K562 (cell line): Measurements from ENCODE around the gene QKI. TPM values are rescaled to one million over a fixed set of nuclear protein-coding genes. Genes with fewer than 3 reads are reported as not detected.

Experiments used
- ADNP ChIP-seq: fragments of 200-800 bp; sonication (Bioruptor generic); IDR thresholded peaks from 2 replicates; pipeline ENCODE4 v1.6.1; 2016; ENCODE audit warnings: missing genetic modification characterization, missing compliant biosample characterization
- ARNT ChIP-seq, 2 experiments: fragments of 450-650 bp; IDR thresholded peaks; 2 replicates each; pipeline ENCODE4 v1.6.1; 2016; ENCODE audit warnings: mild to moderate bottlenecking in 1 of 2
- C11orf30 ChIP-seq: fragments of 450-650 bp; IDR thresholded peaks from 2 replicates; pipeline ENCODE4 v1.6.1; 2016; ENCODE audit warnings: low read depth, mild to moderate bottlenecking
- EP300 ChIP-seq: IDR thresholded peaks from 2 replicates; pipeline ENCODE4 v1.6.1; 2012; ENCODE audit warnings: low read length, improper control_type of control experiment
- FOXA3 ChIP-seq, 2 experiments: fragments of 450-650 bp in 1 of 2; sonication (generic) in 1 of 2; formaldehyde crosslinking; IDR thresholded peaks in 1 of 2; conservative IDR thresholded peaks in 1 of 2; 2 replicates each; pipeline versions ENCODE4 v1.4.0 to v1.8.0; 2020 to 2022; ENCODE audit warnings: mild to moderate bottlenecking in 2 of 2, missing genetic modification reagents in 1 of 2
- FUS ChIP-seq: fragments of 200-400 bp; formaldehyde crosslinking; optimal IDR thresholded peaks from 2 replicates; pipeline ENCODE3; 2017; ENCODE audit warnings: low read depth, low read length
- GATA2 ChIP-seq: sonication (generic); formaldehyde crosslinking; IDR thresholded peaks from 2 replicates; pipeline ENCODE4 v1.4.0; 2020; ENCODE audit warnings: mild to moderate bottlenecking, missing genetic modification reagents
- GATAD2B ChIP-seq: fragments of 450-650 bp; IDR thresholded peaks from 2 replicates; pipeline ENCODE4 v1.6.1; 2017; ENCODE audit warnings: mild to moderate bottlenecking, borderline replicate concordance
- KLF1 ChIP-seq: fragments of 450-650 bp; IDR thresholded peaks from 2 replicates; pipeline ENCODE4 v1.6.1; 2016; ENCODE audit warnings: missing genetic modification characterization, missing compliant biosample characterization
- KLF6 ChIP-seq: fragments of 250-450 bp; sonication (Bioruptor Pico); IDR thresholded peaks from 2 replicates; pipeline ENCODE4 v1.4.0; 2020; ENCODE audit warnings: mild to moderate bottlenecking, moderate library complexity, borderline replicate concordance
- NFIC ChIP-seq: fragments of 450-650 bp; IDR thresholded peaks from 2 replicates; pipeline ENCODE4 v1.6.1; 2017; ENCODE audit warnings: mild to moderate bottlenecking, inconsistent platforms
- NR2C1 ChIP-seq, 2 experiments: fragments of 450-650 bp; IDR thresholded peaks; 2 replicates each; pipeline ENCODE4 v1.6.1; 2017; ENCODE audit warnings: mild to moderate bottlenecking in 2 of 2, antibody characterized with exemption in 1 of 2, inconsistent platforms in 1 of 2, missing compliant biosample characterization in 1 of 2, missing genetic modification characterization in 1 of 2
- POLR2G ChIP-seq: fragments of 200-400 bp; formaldehyde crosslinking; IDR thresholded peaks from 2 replicates; pipeline ENCODE4 v1.6.1; 2017; ENCODE audit warnings: low read depth, mild to moderate bottlenecking, antibody characterized with exemption, low read length, moderate library complexity
- POLR2H ChIP-seq: IDR thresholded peaks from 2 replicates; pipeline ENCODE4 v1.6.1; 2016; ENCODE audit warnings: missing genetic modification characterization, low read depth, mild to moderate bottlenecking, control low read depth, missing compliant biosample characterization, moderate library complexity
- RAD21 ChIP-seq, 2 experiments: fragments of 250-450 bp in 1 of 2; fragments of 450-650 bp in 1 of 2; sonication (Bioruptor Pico) in 1 of 2; formaldehyde crosslinking in 1 of 2; IDR thresholded peaks in 1 of 2; conservative IDR thresholded peaks in 1 of 2; 2 replicates each; pipeline versions ENCODE4 v1.4.0 to v1.8.0; 2020 to 2022; ENCODE audit warnings: mild to moderate bottlenecking in 2 of 2, moderate library complexity in 1 of 2
- RCOR1 ChIP-seq, 2 experiments: IDR thresholded peaks; 2 replicates each; pipeline ENCODE4 v1.6.1; 2012; ENCODE audit warnings: low read depth in 2 of 2, low read length in 2 of 2, borderline replicate concordance in 1 of 2, improper control_type of control experiment in 1 of 2
- SMARCA4 ChIP-seq: fragments of 450-650 bp; IDR thresholded peaks from 2 replicates; pipeline ENCODE4 v1.6.1; 2016
- SOX6 ChIP-seq: fragments of 450-650 bp; IDR thresholded peaks from 2 replicates; pipeline ENCODE4 v1.6.1; 2014; ENCODE audit warnings: mild to moderate bottlenecking
- ZNF408 ChIP-seq: fragments of 250-450 bp; sonication (Bioruptor Pico); IDR thresholded peaks from 2 replicates; pipeline ENCODE4 v1.4.0; 2020; ENCODE audit warnings: low read depth, mild to moderate bottlenecking, moderate library complexity
- ZNF785 ChIP-seq: fragments of 250-450 bp; sonication (Bioruptor Pico); IDR thresholded peaks from 2 replicates; pipeline ENCODE4 v1.4.0; 2020; ENCODE audit warnings: mild to moderate bottlenecking
- polyA plus RNA-seq, 8 experiments: library from polyadenylated mRNA; depleted of rRNA in 4 of 8; stranded (reverse) in 5 of 8; unstranded in 3 of 8; fragments of >200 nt; fragmentation: Nextera tagmentation in 2 of 8; fragmentation: Illumina TruSeq in 1 of 8; extraction: Ambion mirVana in 2 of 8; extraction: Trizol in 1 of 8; gene quantifications; 2 replicates each; pipeline versions ENCODE4 v1.2.1 to v1.2.3, GENCODE V29; 2011 to 2014; ENCODE audit warnings: inconsistent platforms in 1 of 8, missing spikeins in 1 of 8
- total RNA-seq, 7 experiments: library from RNA; depleted of rRNA in 6 of 7; stranded (reverse); fragments of >200 nt in 6 of 7; fragmentation: Illumina TruSeq in 2 of 7; extraction: Trizol in 2 of 7; gene quantifications; 2 replicates each; pipeline versions ENCODE4 v1.2.1 to v1.2.3, GENCODE V29; 2011 to 2021; ENCODE audit warnings: low replicate concordance in 1 of 7
- TF ChIP-seq, protein P1 (sequence below): fragments of 450-650 bp; IDR thresholded peaks from one replicate; pipeline ENCODE4 v1.6.1; 2018; ENCODE audit warnings: mild to moderate bottlenecking, moderate library complexity; ENCODE audit not compliant: partially characterized antibody
- TF ChIP-seq, protein P2 (sequence below): IDR thresholded peaks from 2 replicates; pipeline ENCODE4 v1.6.1; 2011; ENCODE audit warnings: borderline replicate concordance, low read depth, mild to moderate bottlenecking, moderate library complexity, low read length; ENCODE audit not compliant: insufficient read depth, poor library complexity, severe bottlenecking
- TF ChIP-seq, protein P3 (sequence below), 2 experiments: fragments of 450-650 bp; conservative IDR thresholded peaks; 2 replicates each; pipeline ENCODE4 v1.6.1; 2017; ENCODE audit warnings: mild to moderate bottlenecking in 2 of 2, moderate library complexity in 2 of 2

QKI gene
- total and polyA plus RNA-seq, 9 of the 15 experiments (the other 6 are each of a cell fraction or from before 2014, with no cell fraction given), result 20.4 to 215 (median 123) TPM

DNA sequence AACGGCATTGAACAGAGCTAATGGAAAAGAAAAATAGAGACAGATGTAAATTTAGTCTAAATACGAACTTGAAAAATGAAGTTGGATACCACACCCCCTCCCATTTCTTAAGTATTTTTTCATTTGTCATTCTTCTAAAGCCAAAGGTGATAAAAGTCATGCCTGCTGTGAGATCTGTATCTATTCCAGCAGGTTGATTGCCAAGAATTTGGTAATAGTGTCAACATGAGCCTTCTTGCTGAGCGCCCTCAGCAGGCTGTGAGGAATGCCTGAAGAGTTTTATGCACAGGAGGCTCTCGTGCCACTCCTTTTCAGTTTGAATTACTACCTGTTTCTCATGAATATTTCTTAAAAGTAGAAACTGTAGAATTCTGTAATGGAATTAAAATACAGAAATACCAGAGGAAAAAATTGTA lies 165.4 kb downstream of the QKI start (continued):
- TF ChIP-seq GATA2 (CRISPR knock-in tag), result peak; percentile 33; the same call in 1 of the 2 replicates
- TF ChIP-seq GATAD2B, result peak; percentile 29; the same call in 1 of the 2 replicates
- TF ChIP-seq, protein P1, sequence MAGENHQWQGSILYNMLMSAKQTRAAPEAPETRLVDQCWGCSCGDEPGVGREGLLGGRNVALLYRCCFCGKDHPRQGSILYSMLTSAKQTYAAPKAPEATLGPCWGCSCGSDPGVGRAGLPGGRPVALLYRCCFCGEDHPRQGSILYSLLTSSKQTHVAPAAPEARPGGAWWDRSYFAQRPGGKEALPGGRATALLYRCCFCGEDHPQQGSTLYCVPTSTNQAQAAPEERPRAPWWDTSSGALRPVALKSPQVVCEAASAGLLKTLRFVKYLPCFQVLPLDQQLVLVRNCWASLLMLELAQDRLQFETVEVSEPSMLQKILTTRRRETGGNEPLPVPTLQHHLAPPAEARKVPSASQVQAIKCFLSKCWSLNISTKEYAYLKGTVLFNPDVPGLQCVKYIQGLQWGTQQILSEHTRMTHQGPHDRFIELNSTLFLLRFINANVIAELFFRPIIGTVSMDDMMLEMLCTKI, result no peak
- peak; percentile 70 for TF ChIP-seq SMARCA4
- TF ChIP-seq, protein P2, sequence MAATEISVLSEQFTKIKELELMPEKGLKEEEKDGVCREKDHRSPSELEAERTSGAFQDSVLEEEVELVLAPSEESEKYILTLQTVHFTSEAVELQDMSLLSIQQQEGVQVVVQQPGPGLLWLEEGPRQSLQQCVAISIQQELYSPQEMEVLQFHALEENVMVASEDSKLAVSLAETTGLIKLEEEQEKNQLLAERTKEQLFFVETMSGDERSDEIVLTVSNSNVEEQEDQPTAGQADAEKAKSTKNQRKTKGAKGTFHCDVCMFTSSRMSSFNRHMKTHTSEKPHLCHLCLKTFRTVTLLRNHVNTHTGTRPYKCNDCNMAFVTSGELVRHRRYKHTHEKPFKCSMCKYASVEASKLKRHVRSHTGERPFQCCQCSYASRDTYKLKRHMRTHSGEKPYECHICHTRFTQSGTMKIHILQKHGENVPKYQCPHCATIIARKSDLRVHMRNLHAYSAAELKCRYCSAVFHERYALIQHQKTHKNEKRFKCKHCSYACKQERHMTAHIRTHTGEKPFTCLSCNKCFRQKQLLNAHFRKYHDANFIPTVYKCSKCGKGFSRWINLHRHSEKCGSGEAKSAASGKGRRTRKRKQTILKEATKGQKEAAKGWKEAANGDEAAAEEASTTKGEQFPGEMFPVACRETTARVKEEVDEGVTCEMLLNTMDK, result peak; percentile 62
- no peak for TF ChIP-seq KLF6 (CRISPR knock-in tag)
- peak; percentile 36; the same call in 1 of the 2 replicates for TF ChIP-seq SOX6
- TF ChIP-seq, protein P3, sequence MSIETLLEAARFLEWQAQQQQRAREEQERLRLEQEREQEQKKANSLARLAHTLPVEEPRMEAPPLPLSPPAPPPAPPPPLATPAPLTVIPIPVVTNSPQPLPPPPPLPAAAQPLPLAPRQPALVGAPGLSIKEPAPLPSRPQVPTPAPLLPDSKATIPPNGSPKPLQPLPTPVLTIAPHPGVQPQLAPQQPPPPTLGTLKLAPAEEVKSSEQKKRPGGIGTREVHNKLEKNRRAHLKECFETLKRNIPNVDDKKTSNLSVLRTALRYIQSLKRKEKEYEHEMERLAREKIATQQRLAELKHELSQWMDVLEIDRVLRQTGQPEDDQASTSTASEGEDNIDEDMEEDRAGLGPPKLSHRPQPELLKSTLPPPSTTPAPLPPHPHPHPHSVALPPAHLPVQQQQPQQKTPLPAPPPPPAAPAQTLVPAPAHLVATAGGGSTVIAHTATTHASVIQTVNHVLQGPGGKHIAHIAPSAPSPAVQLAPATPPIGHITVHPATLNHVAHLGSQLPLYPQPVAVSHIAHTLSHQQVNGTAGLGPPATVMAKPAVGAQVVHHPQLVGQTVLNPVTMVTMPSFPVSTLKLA (conservative IDR thresholded peaks at IDR 0.05), result peak in 1 of 2 experiments; percentile 10; a peak in 2 of 4 replicates
- peak; percentile 14; the same call in 1 of the 2 replicates for TF ChIP-seq POLR2G
- no peak for TF ChIP-seq KLF1
- 0 out of 2 replicates have a peak, but pooled peaks have one; percentile 16 for TF ChIP-seq C11orf30
- TF ChIP-seq RAD21 (CRISPR knock-in tag; conservative IDR thresholded peaks at IDR 0.05 in 1 of 2, IDR thresholded peaks at IDR 0.05 in 1 of 2), result peak in 1 of 2 experiments; percentile 59
- TF ChIP-seq POLR2H (tag), result peak; percentile 38; the same call in 1 of the 2 replicates
- TF ChIP-seq ADNP (tag), result 0 out of 2 replicates have a peak, but pooled peaks have one; percentile 44
- no peak for TF ChIP-seq FUS
- peak; percentile 63; the same call in 1 of the 2 replicates for TF ChIP-seq EP300
- TF ChIP-seq ZNF408 (CRISPR knock-in tag), result no peak
- TF ChIP-seq FOXA3 (CRISPR knock-in tag; conservative IDR thresholded peaks at IDR 0.05 in 1 of 2, IDR thresholded peaks at IDR 0.05 in 1 of 2), result peak; percentile 79 to 82
- no peak for TF ChIP-seq ARNT (IDR thresholded peaks at IDR 0.05)
- TF ChIP-seq NR2C1 (IDR thresholded peaks at IDR 0.05), result no peak
- 0 out of 2 replicates have a peak, but pooled peaks have one; percentile 16 for TF ChIP-seq NR2C1 (tag; IDR thresholded peaks at IDR 0.05)
- peak in 1 of 2 experiments; percentile 75; a peak in 1 of 4 replicates for TF ChIP-seq RCOR1 (IDR thresholded peaks at IDR 0.05; ENCODE audit: borderline replicate concordance in 1 of 2, low read depth in 2 of 2, low read length in 2 of 2)
- peak; percentile 71 for TF ChIP-seq NFIC
- no peak for TF ChIP-seq ZNF785 (CRISPR knock-in tag)
